ENCODE results near the gene CAMP. TPM values are rescaled to one million over a fixed set of nuclear protein-coding genes. Genes with fewer than 3 reads are reported as not detected.

The CAMP gene
- total and polyA plus RNA-seq, 2 of the 13 experiments (the other 11 are each of a cell fraction or from before 2014, with no cell fraction given) = not detected

GRCh38 chr3:48236531-48236930, 13.2 kb downstream of the CAMP start (continued):
- TF ChIP-seq PATZ1 (CRISPR knock-in tag; IDR thresholded peaks at IDR 0.05) (no peak), SYNCRIP (IDR thresholded peaks at IDR 0.05; ENCODE audit: insufficient read depth, low read depth, low read length) (no peak), ZNF841 (CRISPR knock-in tag; IDR thresholded peaks at IDR 0.05; ENCODE audit: borderline replicate concordance) (no peak), ZNF207 (IDR thresholded peaks at IDR 0.05; ENCODE audit: borderline replicate concordance) (no peak), SKI (IDR thresholded peaks at IDR 0.05; ENCODE audit: partially characterized antibody) (no peak), FOXM1 (CRISPR knock-in tag; IDR thresholded peaks at IDR 0.05) (no peak), ZNF280B (CRISPR knock-in tag; IDR thresholded peaks at IDR 0.05; ENCODE audit: borderline replicate concordance) (no peak), RXRA (CRISPR knock-in tag; IDR thresholded peaks at IDR 0.05) (peak; percentile 14; the same call in 1 of the 2 replicates), RARA (CRISPR knock-in tag; IDR thresholded peaks at IDR 0.05) (peak; percentile 75), CC2D1A (CRISPR knock-in tag; IDR thresholded peaks at IDR 0.05) (no peak), MAFK (conservative IDR thresholded peaks at IDR 0.05 in 1 of 2, IDR thresholded peaks at IDR 0.05 in 1 of 2; ENCODE audit: low read length in 2 of 2) (no peak), NONO (IDR thresholded peaks at IDR 0.05) (no peak), NONO (CRISPR knock-in tag; conservative IDR thresholded peaks at IDR 0.05) (0 out of 2 replicates have a peak, but pooled peaks have one; percentile 43), ZBTB20 (CRISPR knock-in tag; IDR thresholded peaks at IDR 0.05; ENCODE audit: borderline replicate concordance, low read depth) (no peak), ZBTB21 (CRISPR knock-in tag; IDR thresholded peaks at IDR 0.05) (no peak), STAT5B (CRISPR knock-in tag; IDR thresholded peaks at IDR 0.05) (no peak), HNRNPL (IDR thresholded peaks at IDR 0.05; ENCODE audit: low read depth, low read length) (no peak), SOX13 (IDR thresholded peaks at IDR 0.05) (no peak), SOX13 (CRISPR knock-in tag; conservative IDR thresholded peaks at IDR 0.05 in 1 of 2, IDR thresholded peaks at IDR 0.05 in 1 of 2) (peak in 1 of 2 experiments; percentile 53; a peak in 2 of 4 replicates), ZNF281 (CRISPR knock-in tag; IDR thresholded peaks at IDR 0.05; ENCODE audit: borderline replicate concordance) (no peak; the same call in 1 of the 2 replicates), PRDM4 (CRISPR knock-in tag; IDR thresholded peaks at IDR 0.05; ENCODE audit: borderline replicate concordance) (no peak), ZMAT5 (CRISPR knock-in tag; IDR thresholded peaks at IDR 0.05; ENCODE audit: borderline replicate concordance, low read depth) (no peak)

All from HepG2 (cell line).